ENCODE results near the gene HEPACAM2.

Gene HEPACAM2

GRCh38 chr7:93226310-93226709 is at the start of gene HEPACAM2:
TSS of gene HEPACAM2 (minus strand) at chr7:93226469.
- no peak for DNase-seq

- DNase-seq = no peak
Observed at GRCh38 chr7:93265220-93265619, 39.0 kb upstream of the HEPACAM2 start.

- no peak for DNase-seq
Observed at GRCh38 chr7:93262535-93262934, 36.3 kb upstream of the HEPACAM2 start.

- DNase-seq = no peak
Observed at GRCh38 chr7:93258661-93259060, 32.4 kb upstream of the HEPACAM2 start.

GRCh38 chr7:93249491-93250148 is 23.4 kb upstream of the HEPACAM2 start:
- DNase-seq = no peak

- no peak for DNase-seq
Observed at GRCh38 chr7:93245525-93246432, 19.5 kb upstream of the HEPACAM2 start.

GRCh38 chr7:93242106-93242505 is 15.8 kb upstream of the HEPACAM2 start:
- no peak for DNase-seq

- DNase-seq = no peak
Observed at GRCh38 chr7:93239824-93240223, 13.6 kb upstream of the HEPACAM2 start.

GRCh38 chr7:93238748-93239147 is 12.5 kb upstream of the HEPACAM2 start:
- no peak for DNase-seq

GRCh38 chr7:93238131-93238530 is 11.9 kb upstream of the HEPACAM2 start:
- DNase-seq = no peak

GRCh38 chr7:93235541-93235940 is 9.3 kb upstream of the HEPACAM2 start:
- no peak for DNase-seq

- DNase-seq = no peak
Observed at GRCh38 chr7:93232673-93233018, 6.4 kb upstream of the HEPACAM2 start.

- peak; percentile 93 for DNase-seq
Observed at GRCh38 chr7:93231799-93232672, 5.8 kb upstream of the HEPACAM2 start, which contains the start of gene VPS50. TSS of gene VPS50 (plus strand) at chr7:93232366. CDS start at chr7:93232468, 102 bp downstream.

GRCh38 chr7:93231259-93231658 is 5.0 kb upstream of the HEPACAM2 start:
- DNase-seq = no peak

GRCh38 chr7:93228302-93228701 is 2.0 kb upstream of the HEPACAM2 start:
- DNase-seq = no peak

GRCh38 chr7:93219868-93220267 is 6.4 kb downstream of the HEPACAM2 start:
- DNase-seq = no peak

- DNase-seq = no peak
Observed at GRCh38 chr7:93218997-93219827, 7.1 kb downstream of the HEPACAM2 start.

GRCh38 chr7:93212881-93213280 is 13.4 kb downstream of the HEPACAM2 start:
- no peak for DNase-seq

GRCh38 chr7:93211228-93211818 is 14.9 kb downstream of the HEPACAM2 start:
- DNase-seq = no peak

GRCh38 chr7:93205046-93205445 is 21.2 kb downstream of the HEPACAM2 start:
- no peak for DNase-seq

GRCh38 chr7:93203496-93203895 is 22.8 kb downstream of the HEPACAM2 start:
- DNase-seq = no peak

Data from stimulated activated CD4-positive, alpha-beta T cell treated with anti-CD3 and anti-CD28 coated beads, Interleukin-15, amount 100 ng/mL, for 24 hours (primary cell).